SU-DHL-6 (cell line): ENCODE results near the gene SLC2A3.

Source experiments
- H2AFZ ChIP-seq: fragments of 200-600 bp; sonication (generic); 2 replicates; pipeline ENCODE4 v1.6.1; 2014; ENCODE audit warnings: low read depth, mild to moderate bottlenecking, moderate library complexity, mixed read lengths, antibody characterized with exemption, low read length; ENCODE audit not compliant: severe bottlenecking
- H3F3A ChIP-seq: fragments of 200-600 bp; shearing (Covaris generic); 2 replicates; pipeline ENCODE4 v1.6.0; 2016; ENCODE audit warnings: antibody characterized with exemption, mild to moderate bottlenecking; ENCODE audit not compliant: insufficient read depth
- H3K27ac ChIP-seq: fragments of 200-600 bp; sonication (generic); 2 replicates; pipeline ENCODE4 v1.5.1; 2016; ENCODE audit warnings: low read depth, mild to moderate bottlenecking, low read length, moderate library complexity, mixed read lengths
- H3K27me3 ChIP-seq: fragments of 200-600 bp; sonication (generic), shearing (Covaris generic); 2 replicates; pipeline ENCODE4 v1.6.0; 2014; ENCODE audit warnings: mild to moderate bottlenecking, low read length
- H3K36me3 ChIP-seq: fragments of 200-600 bp; sonication (generic); 2 replicates; pipeline ENCODE4 v1.6.1; 2014; ENCODE audit warnings: mild to moderate bottlenecking, low read length, mixed read lengths
- H3K4me2 ChIP-seq: fragments of 300-600, 200-600 bp; shearing (Covaris generic), sonication (generic); 2 replicates; pipeline ENCODE4 v1.6.0; 2014; ENCODE audit warnings: low read length, low read depth, mild to moderate bottlenecking; ENCODE audit not compliant: poor library complexity, severe bottlenecking
- H3K4me3 ChIP-seq: fragments of 200-600 bp; sonication (generic); 2 replicates; pipeline ENCODE4 v1.5.1; 2014; ENCODE audit warnings: antibody characterized with exemption, low read length, mild to moderate bottlenecking, mixed read lengths; ENCODE audit not compliant: insufficient read depth, poor library complexity, severe bottlenecking
- H3K79me2 ChIP-seq: fragments of 200-600 bp; sonication (generic); 2 replicates; pipeline ENCODE4 v1.6.1; 2014; ENCODE audit warnings: mild to moderate bottlenecking, low read length, moderate library complexity; ENCODE audit not compliant: insufficient read depth
- H3K9ac ChIP-seq: fragments of 200-600 bp; sonication (generic); 2 replicates; pipeline ENCODE4 v1.7.0; 2014; ENCODE audit warnings: mild to moderate bottlenecking, low read length
- H3K9me2 ChIP-seq: fragments of 200-600 bp; sonication (generic); replicated peaks from 2 replicates; pipeline ENCODE4 v1.6.1; 2014; ENCODE audit warnings: low read length; ENCODE audit not compliant: insufficient read depth
- H3K9me3 ChIP-seq: fragments of 200-600 bp; sonication (generic); 2 replicates; pipeline ENCODE4 v1.6.1; 2014; ENCODE audit warnings: low read length, mixed read lengths; ENCODE audit not compliant: insufficient read depth
- H4K20me1 ChIP-seq: fragments of 200-600 bp; sonication (generic); 2 replicates; pipeline ENCODE4 v1.6.1; 2014; ENCODE audit warnings: low read depth, mild to moderate bottlenecking, antibody characterized with exemption, low read length, moderate library complexity, mixed read lengths
- CTCF ChIP-seq: fragments of 200-600 bp; sonication (generic); IDR thresholded peaks from one replicate; pipeline ENCODE4 v1.5.1; 2017; ENCODE audit warnings: antibody characterized with exemption, mild to moderate bottlenecking, low read length, moderate library complexity; ENCODE audit not compliant: insufficient read depth, poor library complexity, severe bottlenecking
- EZH2phosphoT487 ChIP-seq: fragments of 200-600 bp; sonication (generic), shearing (Covaris generic); conservative IDR thresholded peaks from 2 replicates; pipeline ENCODE4 v1.6.1; 2018; ENCODE audit warnings: mild to moderate bottlenecking, antibody characterized with exemption, low read length, moderate library complexity, mixed read lengths

Gene SLC2A3

GRCh38 chr12:7870335-7870734 is 65.7 kb downstream of the SLC2A3 start:
- TF ChIP-seq EZH2phosphoT487 (no peak), CTCF (no peak)
- Histone ChIP-seq H3K9me3 (no peaks in the 10 kb centered on the region), H3K27me3 (no peaks in the 10 kb centered on the region), H2AFZ (no peak overlapping the region), H3K4me2 (no peak overlapping the region), H3K4me3 (no peak overlapping the region), H3K27ac (no peak overlapping the region), H3K79me2 (no peaks in the 10 kb centered on the region), H3K9ac (no peak overlapping the region), H3F3A (no peaks in the 10 kb centered on the region), H3K36me3 (no peaks in the 10 kb centered on the region), H4K20me1 (no peaks in the 10 kb centered on the region), H3K9me2 (no peaks in the 10 kb centered on the region)
